ENCODE measurements around the gene PCDHB11. TPM values are rescaled to one million over a fixed set of nuclear protein-coding genes. Genes with fewer than 3 reads are reported as not detected.
"Not testable (repeated sequence)": the region's sequence is repeated elsewhere in the genome, so short reads cannot be mapped to it uniquely, and the experiment has no call there.

Gene PCDHB11
- total RNA-seq, 2 donors from 2014 or later = not detected

DNA sequence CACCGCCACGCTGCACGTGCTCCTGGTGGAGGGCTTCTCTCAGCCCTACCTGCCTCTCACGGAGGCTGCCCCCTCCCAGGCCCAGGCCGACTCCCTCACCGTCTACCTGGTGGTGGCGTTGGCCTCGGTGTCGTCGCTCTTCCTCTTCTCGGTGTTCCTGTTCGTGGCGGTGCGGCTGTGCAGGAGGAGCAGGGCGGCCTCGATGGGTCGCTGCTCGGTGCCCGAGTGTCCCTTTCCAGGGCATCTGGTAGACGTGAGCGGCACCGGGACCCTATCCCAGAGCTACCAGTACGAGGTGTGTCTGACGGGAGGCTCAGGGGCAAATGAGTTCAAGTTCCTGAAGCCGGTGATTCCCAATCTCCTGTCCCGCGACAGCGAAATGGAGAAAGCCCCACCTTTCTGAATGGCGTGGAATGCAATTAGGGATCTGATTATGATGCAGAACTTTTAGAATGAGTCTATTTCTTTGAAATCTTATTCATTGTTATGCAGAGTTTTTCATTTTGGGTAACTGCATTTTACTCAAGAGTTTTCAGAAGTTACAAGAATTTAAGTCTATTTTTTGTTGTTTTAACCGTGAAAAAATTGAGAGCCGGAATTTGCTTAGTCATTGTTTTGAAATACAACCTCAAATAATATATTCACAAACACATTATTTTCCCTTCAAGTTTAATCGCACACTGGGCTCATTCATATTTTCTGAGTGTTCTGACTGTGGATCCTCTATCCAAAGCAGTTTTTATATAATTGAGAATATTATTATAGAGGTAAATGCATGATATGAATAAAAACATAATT, 37.3 kb downstream of the PCDHB11 start:
- peaks cover 15% of the 10 kb centered on the region for H3K9me3 Mint-ChIP-seq
- no peaks in the 10 kb centered on the region for H3K4me1 Mint-ChIP-seq (ENCODE audit: low read depth in 2 of 2)
- DNase-seq (ENCODE audit: low spot score) = no peak
- H3K4me3 Mint-ChIP-seq = no peak overlapping the region
- H3K27ac Mint-ChIP-seq = no peak overlapping the region
- H3K27me3 Mint-ChIP-seq = peaks cover 0 to 19% of the 10 kb centered on the region in 2 donors
- H3K36me3 Mint-ChIP-seq = peaks cover 31% of the 10 kb centered on the region
- no peak for ATAC-seq

DNA sequence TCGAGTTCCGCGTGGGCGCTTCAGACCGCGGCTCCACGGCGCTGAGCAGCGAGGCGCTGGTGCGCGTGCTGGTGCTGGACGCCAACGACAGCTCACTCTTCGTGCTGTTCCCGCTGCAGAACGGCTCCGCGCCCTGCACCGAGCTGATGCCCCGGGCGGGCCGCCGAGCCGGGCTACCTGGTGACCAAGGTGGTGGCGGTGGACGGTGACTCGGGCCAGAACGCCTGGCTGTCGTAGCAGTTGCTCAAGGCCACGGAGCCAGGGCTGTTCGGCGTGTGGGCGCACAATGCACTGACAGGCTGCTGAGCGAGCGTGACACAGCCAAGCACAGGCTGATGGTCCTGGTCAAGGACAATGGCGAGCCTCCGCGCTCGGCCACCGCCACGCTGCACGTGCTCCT, 42.1 kb downstream of the PCDHB11 start:
- DNase-seq (ENCODE audit: low spot score) = no peak
- no peak overlapping the region for H3K27ac Mint-ChIP-seq
- H3K4me1 Mint-ChIP-seq (ENCODE audit: low read depth in 2 of 2) = no peaks in the 10 kb centered on the region
- H3K9me3 Mint-ChIP-seq = peaks cover 17% of the 10 kb centered on the region
- peaks cover 37% of the 10 kb centered on the region for H3K36me3 Mint-ChIP-seq
- ATAC-seq = no peak
- H3K27me3 Mint-ChIP-seq = peaks cover 0 to 18% of the 10 kb centered on the region in 2 donors
- no peak overlapping the region for H3K4me3 Mint-ChIP-seq

DNA sequence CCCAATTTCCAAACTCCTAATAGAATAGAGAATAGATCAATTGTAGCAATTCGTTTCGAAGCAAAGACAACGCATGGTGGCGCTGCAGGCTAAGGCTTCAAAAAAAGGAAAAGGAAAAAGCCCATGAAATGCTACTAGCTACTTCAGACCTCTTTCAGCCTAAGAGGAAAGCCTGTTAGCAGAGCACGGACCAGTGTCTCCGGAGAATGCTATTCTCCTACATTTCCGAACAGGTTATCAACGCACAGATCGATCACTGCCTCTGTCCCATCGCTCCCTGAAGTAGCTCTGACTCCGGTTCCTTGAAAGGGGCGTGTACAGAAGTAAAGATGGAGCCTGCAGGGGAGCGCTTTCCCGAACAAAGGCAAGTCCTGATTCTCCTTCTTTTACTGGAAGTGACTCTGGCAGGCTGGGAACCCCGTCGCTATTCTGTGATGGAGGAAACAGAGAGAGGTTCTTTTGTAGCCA, 45.9 kb downstream of the PCDHB11 start, which contains the start of gene PCDHB15:
PCDHB15 (plus strand) TSS at position 146 of the 468 bp plus-strand sequence; CDS start at position 330, 184 bp downstream.
- Mint-ChIP-seq H3K27me3 (peaks cover 0 to 10% of the 10 kb centered on the region in 2 donors), H3K27ac (no peak within 1 kb of the TSS), H3K4me1 (ENCODE audit: low read depth in 2 of 2) (no peaks in the 10 kb centered on the region), H3K4me3 (no peak within 1 kb of the TSS), H3K36me3 (peaks cover 41% of the 10 kb centered on the region), H3K9me3 (peaks cover 21% of the 10 kb centered on the region)
- ATAC-seq (no peak), DNase-seq (ENCODE audit: low spot score) (no peak)

DNA sequence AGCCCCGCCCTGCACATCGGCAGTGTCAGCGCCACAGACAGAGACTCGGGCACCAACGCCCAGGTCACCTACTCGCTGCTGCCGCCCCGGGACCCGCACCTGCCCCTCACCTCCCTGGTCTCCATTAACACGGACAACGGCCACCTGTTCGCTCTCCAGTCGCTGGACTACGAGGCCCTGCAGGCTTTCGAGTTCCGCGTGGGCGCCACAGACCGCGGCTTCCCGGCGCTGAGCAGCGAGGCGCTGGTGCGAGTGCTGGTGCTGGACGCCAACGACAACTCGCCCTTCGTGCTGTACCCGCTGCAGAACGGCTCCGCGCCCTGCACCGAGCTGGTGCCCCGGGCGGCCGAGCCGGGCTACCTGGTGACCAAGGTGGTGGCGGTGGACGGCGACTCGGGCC, 47.5 kb downstream of the PCDHB11 start:
- not testable (repeated sequence) for H3K4me3 Mint-ChIP-seq; H3K4me1 Mint-ChIP-seq (ENCODE audit: low read depth in 2 of 2); DNase-seq (ENCODE audit: low spot score); H3K27ac Mint-ChIP-seq; H3K27me3 Mint-ChIP-seq; ATAC-seq
- Mint-ChIP-seq H3K36me3 (peaks cover 33% of the 10 kb centered on the region), H3K9me3 (peaks cover 19% of the 10 kb centered on the region)

DNA sequence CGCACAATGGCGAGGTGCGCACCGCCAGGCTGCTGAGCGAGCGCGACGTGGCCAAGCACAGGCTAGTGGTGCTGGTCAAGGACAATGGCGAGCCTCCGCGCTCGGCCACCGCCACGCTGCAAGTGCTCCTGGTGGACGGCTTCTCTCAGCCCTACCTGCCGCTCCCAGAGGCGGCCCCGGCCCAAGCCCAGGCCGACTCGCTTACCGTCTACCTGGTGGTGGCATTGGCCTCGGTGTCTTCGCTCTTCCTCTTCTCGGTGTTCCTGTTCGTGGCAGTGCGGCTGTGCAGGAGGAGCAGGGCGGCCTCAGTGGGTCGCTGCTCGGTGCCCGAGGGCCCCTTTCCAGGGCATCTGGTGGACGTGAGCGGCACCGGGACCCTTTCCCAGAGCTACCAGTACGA, 48.0 kb downstream of the PCDHB11 start:
- DNase-seq (ENCODE audit: low spot score); H3K27ac Mint-ChIP-seq; H3K27me3 Mint-ChIP-seq; H3K4me1 Mint-ChIP-seq (ENCODE audit: low read depth in 2 of 2); ATAC-seq; H3K4me3 Mint-ChIP-seq: not testable (repeated sequence)
- Mint-ChIP-seq H3K36me3 (peaks cover 31% of the 10 kb centered on the region), H3K9me3 (peaks cover 18% of the 10 kb centered on the region)

DNA sequence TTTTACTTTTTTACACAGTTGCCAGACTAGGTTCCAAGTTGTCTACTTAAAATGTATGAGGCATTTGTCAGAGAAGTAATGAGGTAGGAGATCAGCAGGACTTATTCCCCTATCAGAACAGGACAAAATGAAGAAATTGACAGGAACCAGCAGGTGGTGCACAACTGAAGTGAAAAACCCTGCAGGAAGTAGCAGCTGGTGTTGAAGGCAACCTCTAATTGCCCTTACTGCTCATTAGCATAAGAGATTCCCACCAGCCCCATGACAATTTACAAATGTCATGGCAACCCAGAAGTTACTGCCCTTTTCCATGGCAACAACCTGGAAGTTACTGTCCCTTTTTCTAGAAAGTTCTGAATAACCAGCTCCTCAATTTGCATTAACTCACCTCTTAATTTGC, 51.1 kb downstream of the PCDHB11 start:
- no peak for ATAC-seq
- no peak overlapping the region for H3K4me3 Mint-ChIP-seq
- H3K27ac Mint-ChIP-seq = no peak overlapping the region
- H3K27me3 Mint-ChIP-seq = no peaks in the 10 kb centered on the region
- H3K4me1 Mint-ChIP-seq (ENCODE audit: low read depth in 2 of 2) = no peaks in the 10 kb centered on the region
- DNase-seq (ENCODE audit: low spot score) = no peak
- peaks cover 14% of the 10 kb centered on the region for H3K9me3 Mint-ChIP-seq
- peaks cover 31% of the 10 kb centered on the region for H3K36me3 Mint-ChIP-seq

Other genes with a start within 250 kb of the PCDHB11 start
- gene PCDHAC2, start 233.2 kb upstream of the PCDHB11 start, total RNA-seq = not detected
- not detected for gene PCDHB1, start 148.3 kb upstream of the PCDHB11 start, total RNA-seq
- not detected for gene PCDHB2, start 105.0 kb upstream of the PCDHB11 start, total RNA-seq
- not detected for gene PCDHB3, start 99.2 kb upstream of the PCDHB11 start, total RNA-seq
- not detected for gene PCDHB4, start 77.8 kb upstream of the PCDHB11 start, total RNA-seq
- gene PCDHB5, start 64.4 kb upstream of the PCDHB11 start, total RNA-seq = not detected
- gene PCDHB6, start 49.6 kb upstream of the PCDHB11 start, total RNA-seq = not detected
- not detected for gene PCDHB7, start 27.0 kb upstream of the PCDHB11 start, total RNA-seq
- gene PCDHB8, start 21.8 kb upstream of the PCDHB11 start, total RNA-seq = not detected
- not detected for gene PCDHB16, start 17.2 kb upstream of the PCDHB11 start, total RNA-seq
- under 1 TPM in 1 of 2 donors, not detected in 1; 0.17 TPM for gene PCDHB9, start 12.5 kb upstream of the PCDHB11 start, total RNA-seq
- gene PCDHB10, start 7.3 kb upstream of the PCDHB11 start, total RNA-seq = not detected
- gene PCDHB12, start 9.1 kb downstream of the PCDHB11 start, total RNA-seq = not detected
- under 1 TPM in 1 of 2 donors, not detected in 1; 0.10 TPM for gene PCDHB13, start 14.3 kb downstream of the PCDHB11 start, total RNA-seq
- not detected for gene PCDHB14, start 23.7 kb downstream of the PCDHB11 start, total RNA-seq
- gene PCDHB15, start 45.8 kb downstream of the PCDHB11 start, total RNA-seq = not detected
- gene SLC25A2, start 104.4 kb downstream of the PCDHB11 start, total RNA-seq = 1 to 10 TPM in 1 of 2 donors, under 1 TPM in 1; 0.67 to 2.2 TPM
- 10 to 100 TPM; 52.5 to 63.5 TPM for gene TAF7, start 121.2 kb downstream of the PCDHB11 start, total RNA-seq
- gene PCDHGA1, start 130.9 kb downstream of the PCDHB11 start, total RNA-seq = under 1 TPM in 1 of 2 donors, not detected in 1; 0.07 TPM
- gene PCDHGA2, start 139.1 kb downstream of the PCDHB11 start, total RNA-seq = not detected
- not detected for gene PCDHGA3, start 144.2 kb downstream of the PCDHB11 start, total RNA-seq
- gene PCDHGB1, start 150.5 kb downstream of the PCDHB11 start, total RNA-seq = under 1 TPM; 0.12 to 0.17 TPM
- gene PCDHGA4, start 155.4 kb downstream of the PCDHB11 start, total RNA-seq = under 1 TPM; 0.48 to 0.50 TPM
- gene PCDHGB2, start 160.4 kb downstream of the PCDHB11 start, total RNA-seq = under 1 TPM; 0.47 to 0.76 TPM
- gene PCDHGA5, start 164.5 kb downstream of the PCDHB11 start, total RNA-seq = under 1 TPM; 0.33 to 0.36 TPM
- gene PCDHGB3, start 170.6 kb downstream of the PCDHB11 start, total RNA-seq = under 1 TPM; 0.71 to 0.81 TPM
- gene PCDHGA6, start 174.3 kb downstream of the PCDHB11 start, total RNA-seq = under 1 TPM; 0.40 to 0.73 TPM
- under 1 TPM; 0.10 to 0.25 TPM for gene PCDHGA7, start 183.1 kb downstream of the PCDHB11 start, total RNA-seq
- gene PCDHGB4, start 188.1 kb downstream of the PCDHB11 start, total RNA-seq = under 1 TPM; 0.29 to 0.39 TPM
- gene PCDHGA8, start 193.0 kb downstream of the PCDHB11 start, total RNA-seq = under 1 TPM; 0.19 to 0.20 TPM
- 1 to 10 TPM; 1.7 to 2.8 TPM for gene PCDHGB5, start 198.3 kb downstream of the PCDHB11 start, total RNA-seq
- gene PCDHGA9, start 203.2 kb downstream of the PCDHB11 start, total RNA-seq = under 1 TPM; 0.71 to 0.92 TPM
- 1 to 10 TPM in 1 of 2 donors, under 1 TPM in 1; 0.89 to 1.1 TPM for gene PCDHGB6, start 208.4 kb downstream of the PCDHB11 start, total RNA-seq
- gene PCDHGA10, start 213.4 kb downstream of the PCDHB11 start, total RNA-seq = 1 to 10 TPM in 1 of 2 donors, under 1 TPM in 1; 0.67 to 1.2 TPM
- gene PCDHGB7, start 218.1 kb downstream of the PCDHB11 start, total RNA-seq = under 1 TPM; 0.33 to 0.95 TPM
- gene PCDHGA11, start 221.4 kb downstream of the PCDHB11 start, total RNA-seq = under 1 TPM; 0.33 to 0.55 TPM
- 1 to 10 TPM in 1 of 2 donors, under 1 TPM in 1; 0.69 to 1.4 TPM for gene PCDHGA12, start 230.9 kb downstream of the PCDHB11 start, total RNA-seq